SK-N-SH (cell line): Measurements from ENCODE around the gene POLN. TPM values are rescaled to one million over a fixed set of nuclear protein-coding genes. Genes with fewer than 3 reads are reported as not detected.

Source experiments
- CTCF ChIA-PET: fragments of 300-600, 350-600 bp; formaldehyde crosslinking; extraction: SDS; loops from one replicate; lab custom pipeline; 2021; lab: Yijun Ruan, JAX
- POLR2A ChIA-PET: fragments of 350-600 bp; sonication (Branson Sonifier 250); formaldehyde crosslinking; extraction: SDS; loops from one replicate; lab custom pipeline; 2020; ENCODE audit warnings: antibody characterized with exemption, inconsistent platforms; lab: Yijun Ruan, JAX
- DNase-seq: peaks from one replicate; pipeline ENCODE4 v3.0.0; 2012
- H2AFZ ChIP-seq: fragments of 200-600 bp; sonication (generic); 2 replicates; pipeline ENCODE4 v1.8.1; 2016; ENCODE audit warnings: antibody characterized with exemption, mild to moderate bottlenecking, low read depth
- H3F3A ChIP-seq: fragments of 200-600 bp; sonication (generic); replicated peaks from 2 replicates; pipeline ENCODE3; 2016; ENCODE audit warnings: antibody characterized with exemption, mild to moderate bottlenecking; ENCODE audit not compliant: insufficient read depth
- H3K27ac ChIP-seq, 2 experiments: fragments of 200-500 bp in 1 of 2; fragments of 200-600 bp in 1 of 2; sonication (Bioruptor generic) in 1 of 2; sonication (generic), shearing (Covaris generic) in 1 of 2; 2 replicates each; pipeline versions ENCODE4 v1.5.1 to v1.6.1; 2014 to 2016; ENCODE audit warnings: low read depth in 2 of 2, inconsistent platforms in 1 of 2, low read length in 1 of 2, mild to moderate bottlenecking in 1 of 2, mixed read lengths in 1 of 2
- H3K27me3 ChIP-seq: fragments of 200-600 bp; sonication (generic), shearing (Covaris generic); 2 replicates; pipeline ENCODE4 v1.6.1; 2016; ENCODE audit warnings: mixed run types; ENCODE audit not compliant: insufficient read depth
- H3K36me3 ChIP-seq, 2 experiments: fragments of 200-500 bp in 1 of 2; fragments of 200-600 bp in 1 of 2; sonication (Bioruptor generic) in 1 of 2; sonication (generic) in 1 of 2; replicated peaks in 1 of 2; 2 replicates each; pipeline versions ENCODE3 to v1.5.1; 2014 to 2016; ENCODE audit warnings: low read length in 1 of 2, mild to moderate bottlenecking in 1 of 2; ENCODE audit not compliant: insufficient read depth in 2 of 2, control insufficient read depth in 1 of 2
- H3K4me1 ChIP-seq, 2 experiments: fragments of 200-500 bp in 1 of 2; fragments of 200-600 bp in 1 of 2; sonication (Bioruptor generic) in 1 of 2; sonication (generic), shearing (Covaris generic) in 1 of 2; 2 replicates each; pipeline versions ENCODE4 v1.5.1 to v1.6.1; 2014 to 2016; ENCODE audit warnings: low read depth in 1 of 2, low read length in 1 of 2, mixed run types in 1 of 2; ENCODE audit not compliant: insufficient read depth in 2 of 2, control insufficient read depth in 1 of 2
- H3K4me2 ChIP-seq: fragments of 200-600 bp; sonication (generic), shearing (Covaris generic); 2 replicates; pipeline ENCODE4 v1.6.1; 2017; ENCODE audit warnings: mixed run types
- H3K4me3 ChIP-seq, 2 experiments: fragments of 200-500 bp in 1 of 2; fragments of 200-600 bp in 1 of 2; sonication (Bioruptor generic) in 1 of 2; sonication (generic), shearing (Covaris generic) in 1 of 2; 2 replicates each; pipeline versions ENCODE4 v1.5.1 to v1.8.1; 2014 to 2016; ENCODE audit warnings: low read depth in 2 of 2, inconsistent platforms in 1 of 2, low read length in 1 of 2, mild to moderate bottlenecking in 1 of 2, mixed read lengths in 1 of 2, moderate library complexity in 1 of 2
- H3K79me2 ChIP-seq: fragments of 200-600 bp; sonication (generic); 2 replicates; pipeline ENCODE4 v1.8.1; 2017; ENCODE audit warnings: mild to moderate bottlenecking; ENCODE audit not compliant: insufficient read depth
- H3K9ac ChIP-seq: fragments of 200-600 bp; sonication (generic); 2 replicates; pipeline ENCODE4 v1.6.1; 2017; ENCODE audit warnings: mixed run types
- H3K9me2 ChIP-seq: fragments of 200-600 bp; sonication (generic); 2 replicates; pipeline ENCODE4 v1.6.1; 2017; ENCODE audit warnings: mixed run types
- H3K9me3 ChIP-seq: fragments of 200-600 bp; sonication (generic); 2 replicates; pipeline ENCODE4 v1.6.1; 2017; ENCODE audit warnings: mixed run types, mild to moderate bottlenecking, moderate library complexity
- H4K20me1 ChIP-seq: fragments of 200-600 bp; sonication (generic); 2 replicates; pipeline ENCODE4 v1.6.1; 2017; ENCODE audit warnings: mild to moderate bottlenecking, mixed run types; ENCODE audit not compliant: insufficient read depth
- ELF1 ChIP-seq: IDR thresholded peaks from 2 replicates; pipeline ENCODE4 v1.4.0; 2012
- EZH2phosphoT487 ChIP-seq: fragments of 200-600 bp; sonication (generic); IDR thresholded peaks from 2 replicates; pipeline ENCODE4 v1.6.1; 2017; ENCODE audit warnings: low read depth, mixed run types, mild to moderate bottlenecking, antibody characterized with exemption, moderate library complexity, borderline replicate concordance
- FOXJ3 ChIP-seq: sonication (generic); formaldehyde crosslinking; IDR thresholded peaks from 2 replicates; pipeline ENCODE4 v1.5.1; 2020; ENCODE audit warnings: mild to moderate bottlenecking, missing genetic modification reagents
- GATA2 ChIP-seq: sonication (generic); formaldehyde crosslinking; IDR thresholded peaks from 2 replicates; pipeline ENCODE4 v1.5.0; 2020; ENCODE audit warnings: mild to moderate bottlenecking, missing genetic modification reagents
- JUND ChIP-seq: IDR thresholded peaks from 2 replicates; pipeline ENCODE4 v1.4.0; 2012
- NFIC ChIP-seq: IDR thresholded peaks from 2 replicates; pipeline ENCODE4 v1.4.0; 2012; ENCODE audit warnings: borderline replicate concordance
- POLR2AphosphoS5 ChIP-seq: IDR thresholded peaks from 2 replicates; pipeline ENCODE4 v1.6.1; 2012; ENCODE audit warnings: low read depth, low read length
- RCOR1 ChIP-seq: fragments of 150-350 bp; IDR thresholded peaks from 2 replicates; pipeline ENCODE4 v1.6.1; 2017; ENCODE audit warnings: antibody characterized with exemption, low read length
- RXRA ChIP-seq: IDR thresholded peaks from 2 replicates; pipeline ENCODE4 v1.4.0; 2012; ENCODE audit warnings: low read depth, mild to moderate bottlenecking, borderline replicate concordance
- SMC3 ChIP-seq: IDR thresholded peaks from 2 replicates; pipeline ENCODE4 v1.6.1; 2012; ENCODE audit warnings: low read depth, low read length, improper control_type of control experiment
- TAF1 ChIP-seq: IDR thresholded peaks from 2 replicates; pipeline ENCODE4 v1.6.1; 2012; ENCODE audit warnings: low read depth, mild to moderate bottlenecking, low read length, moderate library complexity, borderline replicate concordance
- TCF12 ChIP-seq: IDR thresholded peaks from 2 replicates; pipeline ENCODE4 v1.4.0; 2012
- TEAD4 ChIP-seq: IDR thresholded peaks from 2 replicates; pipeline ENCODE4 v1.4.0; 2012; ENCODE audit warnings: mild to moderate bottlenecking, borderline replicate concordance; ENCODE audit not compliant: insufficient read depth
- YY1 ChIP-seq: IDR thresholded peaks from 2 replicates; pipeline ENCODE4 v1.4.0; 2012; ENCODE audit warnings: low read depth, mild to moderate bottlenecking
- WGBS: methylation state at CpG from one replicate; pipeline ENCODE4 v1.1.6; 2017; ENCODE audit warnings: low lambda C conversion rate; 5-methylcytosine and 5-hydroxymethylcytosine counted together
- polyA plus RNA-seq, 3 experiments: library from polyadenylated mRNA; depleted of rRNA; stranded (reverse); fragments of >200 nt; gene quantifications; 2 replicates each; pipeline ENCODE4 v1.2.3, GENCODE V29; 2012
- TF ChIP-seq, protein P1 (sequence below): IDR thresholded peaks from 2 replicates; pipeline ENCODE4 v1.4.0; 2012; ENCODE audit warnings: low read depth, borderline replicate concordance
- TF ChIP-seq, protein P2 (sequence below): fragments of 150-350 bp; IDR thresholded peaks from 2 replicates; pipeline ENCODE4 v1.6.1; 2016; ENCODE audit warnings: mild to moderate bottlenecking, low read depth, low read length
- TF ChIP-seq, protein P3 (sequence below): fragments of 150-350 bp; IDR thresholded peaks from 2 replicates; pipeline ENCODE4 v1.6.1; 2017; ENCODE audit warnings: antibody characterized with exemption, low read length, low read depth, borderline replicate concordance
- TF ChIP-seq, protein P4 (sequence below): IDR thresholded peaks from 2 replicates; pipeline ENCODE4 v1.4.0; 2012; ENCODE audit warnings: low read depth
- TF ChIP-seq, protein P5 (sequence below): fragments of 200-600 bp; sonication (generic); IDR thresholded peaks from 2 replicates; pipeline ENCODE4 v1.6.1; 2017; ENCODE audit warnings: antibody characterized with exemption, mild to moderate bottlenecking, moderate library complexity
- TF ChIP-seq, protein P6 (sequence below): IDR thresholded peaks from 2 replicates; pipeline ENCODE4 v1.4.0; 2012; ENCODE audit warnings: low read depth, borderline replicate concordance

POLN gene
- polyA plus RNA-seq, 1 of the 3 experiments (the other 2 are of a cell fraction): 0.67 TPM

DNA sequence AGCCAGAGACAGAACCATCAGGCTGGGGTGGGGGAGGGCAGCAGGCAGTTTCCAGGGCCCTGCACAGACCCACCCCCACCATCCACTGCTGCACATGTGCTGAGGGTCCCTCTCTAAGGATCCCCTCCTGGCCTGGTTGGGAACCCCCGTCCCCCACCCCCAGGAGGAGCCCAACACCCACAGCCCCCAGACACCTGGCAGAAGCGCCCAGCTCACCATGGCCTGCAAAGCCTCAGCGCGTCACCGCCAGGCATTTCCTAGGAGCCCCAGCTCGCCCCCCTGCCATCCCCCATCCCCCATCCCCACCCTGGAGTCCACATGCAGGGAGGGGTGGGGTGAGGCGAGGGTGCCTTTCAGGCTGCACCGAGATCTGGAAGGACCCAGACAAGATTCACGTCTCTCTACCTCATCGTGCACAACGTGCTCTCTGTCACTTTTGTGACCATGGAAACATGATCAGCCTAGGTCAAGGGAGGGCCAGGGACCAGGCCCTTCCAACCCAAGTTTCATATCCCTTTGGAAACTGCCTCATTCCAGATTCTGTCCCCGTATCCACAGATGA is 10.7 kb upstream of the POLN start:
- peaks cover 0 to 21% of the 10 kb centered on the region in 2 experiments; a peak in 1 of 4 replicates for H3K4me1 ChIP-seq
- H3K27me3 ChIP-seq: no peaks in the 10 kb centered on the region
- H2AFZ ChIP-seq: no peak overlapping the region
- H3K79me2 ChIP-seq: peaks cover 15% of the 10 kb centered on the region
- H3K9me2 ChIP-seq: no peaks in the 10 kb centered on the region
- H4K20me1 ChIP-seq: peaks cover 48% of the 10 kb centered on the region
- ChIA-PET POLR2A (no interaction called here), CTCF (no interaction called here)
- H3K36me3 ChIP-seq: peaks cover 0 to 73% of the 10 kb centered on the region in 2 experiments
- 94% methylated on average over 8 of the region's 12 CpGs for WGBS
- H3K9ac ChIP-seq: no peak overlapping the region
- TF ChIP-seq YY1: no peak
- TF ChIP-seq, protein P1, sequence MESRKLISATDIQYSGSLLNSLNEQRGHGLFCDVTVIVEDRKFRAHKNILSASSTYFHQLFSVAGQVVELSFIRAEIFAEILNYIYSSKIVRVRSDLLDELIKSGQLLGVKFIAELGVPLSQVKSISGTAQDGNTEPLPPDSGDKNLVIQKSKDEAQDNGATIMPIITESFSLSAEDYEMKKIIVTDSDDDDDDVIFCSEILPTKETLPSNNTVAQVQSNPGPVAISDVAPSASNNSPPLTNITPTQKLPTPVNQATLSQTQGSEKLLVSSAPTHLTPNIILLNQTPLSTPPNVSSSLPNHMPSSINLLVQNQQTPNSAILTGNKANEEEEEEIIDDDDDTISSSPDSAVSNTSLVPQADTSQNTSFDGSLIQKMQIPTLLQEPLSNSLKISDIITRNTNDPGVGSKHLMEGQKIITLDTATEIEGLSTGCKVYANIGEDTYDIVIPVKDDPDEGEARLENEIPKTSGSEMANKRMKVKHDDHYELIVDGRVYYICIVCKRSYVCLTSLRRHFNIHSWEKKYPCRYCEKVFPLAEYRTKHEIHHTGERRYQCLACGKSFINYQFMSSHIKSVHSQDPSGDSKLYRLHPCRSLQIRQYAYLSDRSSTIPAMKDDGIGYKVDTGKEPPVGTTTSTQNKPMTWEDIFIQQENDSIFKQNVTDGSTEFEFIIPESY: no peak
- TF ChIP-seq, protein P2, sequence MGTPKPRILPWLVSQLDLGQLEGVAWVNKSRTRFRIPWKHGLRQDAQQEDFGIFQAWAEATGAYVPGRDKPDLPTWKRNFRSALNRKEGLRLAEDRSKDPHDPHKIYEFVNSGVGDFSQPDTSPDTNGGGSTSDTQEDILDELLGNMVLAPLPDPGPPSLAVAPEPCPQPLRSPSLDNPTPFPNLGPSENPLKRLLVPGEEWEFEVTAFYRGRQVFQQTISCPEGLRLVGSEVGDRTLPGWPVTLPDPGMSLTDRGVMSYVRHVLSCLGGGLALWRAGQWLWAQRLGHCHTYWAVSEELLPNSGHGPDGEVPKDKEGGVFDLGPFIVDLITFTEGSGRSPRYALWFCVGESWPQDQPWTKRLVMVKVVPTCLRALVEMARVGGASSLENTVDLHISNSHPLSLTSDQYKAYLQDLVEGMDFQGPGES: no peak
- no peak for TF ChIP-seq NFIC
- TF ChIP-seq TEAD4: no peak
- peak; percentile 41 for DNase-seq
- no peaks in the 10 kb centered on the region for H3K9me3 ChIP-seq
- H3K27ac ChIP-seq: no peak overlapping the region
- H3K4me2 ChIP-seq: no peak overlapping the region
- no peaks in the 10 kb centered on the region for H3F3A ChIP-seq
- no peak overlapping the region for H3K4me3 ChIP-seq

DNA sequence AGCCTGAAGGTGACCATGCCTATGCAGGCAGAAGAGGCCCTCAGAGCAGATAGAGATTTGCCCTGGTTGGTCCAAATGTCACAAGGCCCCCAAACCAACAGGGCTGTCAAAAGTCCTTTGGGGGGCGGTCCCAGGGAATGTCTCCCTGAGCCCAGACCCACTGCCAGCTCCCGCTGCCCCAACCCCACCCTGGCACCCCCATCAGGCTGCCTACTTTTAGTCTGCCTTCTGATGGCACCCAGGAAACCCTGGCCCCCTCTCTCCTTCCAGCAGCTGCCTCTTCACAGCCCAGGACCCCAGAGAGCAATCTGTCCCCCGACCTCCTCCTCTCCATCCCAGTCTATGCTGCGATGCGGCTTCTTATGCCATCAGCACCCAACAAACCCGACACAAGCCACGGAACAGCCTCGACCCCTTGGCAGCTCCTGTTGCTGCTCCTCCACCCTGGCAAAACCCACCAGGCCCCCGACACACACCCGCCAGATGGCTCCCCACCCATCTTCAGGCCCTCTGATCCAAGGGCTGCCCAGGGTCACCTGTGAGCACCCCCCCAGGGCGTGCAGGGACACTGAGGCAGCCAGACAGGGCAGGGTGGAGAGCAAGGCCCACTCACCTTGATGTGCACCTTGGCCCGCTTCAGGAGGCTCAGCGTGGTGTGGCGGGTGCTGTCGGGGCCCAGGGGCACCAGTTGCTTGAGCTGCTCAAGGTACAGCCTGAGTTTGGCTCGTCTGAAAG is 10.0 kb upstream of the POLN start:
- Histone ChIP-seq H4K20me1 (peaks cover 41% of the 10 kb centered on the region), H3K9me3 (no peaks in the 10 kb centered on the region), H3K27me3 (no peaks in the 10 kb centered on the region), H3K9me2 (no peaks in the 10 kb centered on the region), H3K79me2 (peaks cover 11% of the 10 kb centered on the region), H3K4me3 (no peak overlapping the region), H3K36me3 (peaks cover 0 to 68% of the 10 kb centered on the region in 2 experiments), H3K4me2 (no peak overlapping the region), H3K9ac (no peak overlapping the region), H3K4me1 (peaks cover 0 to 15% of the 10 kb centered on the region in 2 experiments; a peak in 1 of 4 replicates), H2AFZ (no peak overlapping the region), H3K27ac (no peak overlapping the region), H3F3A (no peaks in the 10 kb centered on the region)
- DNase-seq: peak; percentile 35
- POLR2A ChIA-PET: no interaction called here
- CTCF ChIA-PET: interaction anchor here (1.4 kb wide), 1 partner anchor 32 kb away, joined by 3 read pairs; no protein-coding TSS in a partner anchor
- 96% methylated on average over 11 of the region's 16 CpGs for WGBS
- no peak for TF ChIP-seq SMC3
- no peak for TF ChIP-seq EZH2phosphoT487
- no peak for TF ChIP-seq TAF1
- no peak for TF ChIP-seq RXRA
- TF ChIP-seq FOXJ3 (CRISPR knock-in tag): no peak
- no peak for TF ChIP-seq ELF1
- TF ChIP-seq, protein P3, sequence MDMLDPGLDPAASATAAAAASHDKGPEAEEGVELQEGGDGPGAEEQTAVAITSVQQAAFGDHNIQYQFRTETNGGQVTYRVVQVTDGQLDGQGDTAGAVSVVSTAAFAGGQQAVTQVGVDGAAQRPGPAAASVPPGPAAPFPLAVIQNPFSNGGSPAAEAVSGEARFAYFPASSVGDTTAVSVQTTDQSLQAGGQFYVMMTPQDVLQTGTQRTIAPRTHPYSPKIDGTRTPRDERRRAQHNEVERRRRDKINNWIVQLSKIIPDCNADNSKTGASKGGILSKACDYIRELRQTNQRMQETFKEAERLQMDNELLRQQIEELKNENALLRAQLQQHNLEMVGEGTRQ: no peak
- no peak for TF ChIP-seq TEAD4
- no peak for TF ChIP-seq POLR2AphosphoS5
- no peak for TF ChIP-seq RCOR1
- TF ChIP-seq JUND: no peak
- TF ChIP-seq, protein P4, sequence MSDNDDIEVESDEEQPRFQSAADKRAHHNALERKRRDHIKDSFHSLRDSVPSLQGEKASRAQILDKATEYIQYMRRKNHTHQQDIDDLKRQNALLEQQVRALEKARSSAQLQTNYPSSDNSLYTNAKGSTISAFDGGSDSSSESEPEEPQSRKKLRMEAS: no peak
- no peak for TF ChIP-seq TCF12
- TF ChIP-seq GATA2 (CRISPR knock-in tag): no peak
- TF ChIP-seq, protein P5, sequence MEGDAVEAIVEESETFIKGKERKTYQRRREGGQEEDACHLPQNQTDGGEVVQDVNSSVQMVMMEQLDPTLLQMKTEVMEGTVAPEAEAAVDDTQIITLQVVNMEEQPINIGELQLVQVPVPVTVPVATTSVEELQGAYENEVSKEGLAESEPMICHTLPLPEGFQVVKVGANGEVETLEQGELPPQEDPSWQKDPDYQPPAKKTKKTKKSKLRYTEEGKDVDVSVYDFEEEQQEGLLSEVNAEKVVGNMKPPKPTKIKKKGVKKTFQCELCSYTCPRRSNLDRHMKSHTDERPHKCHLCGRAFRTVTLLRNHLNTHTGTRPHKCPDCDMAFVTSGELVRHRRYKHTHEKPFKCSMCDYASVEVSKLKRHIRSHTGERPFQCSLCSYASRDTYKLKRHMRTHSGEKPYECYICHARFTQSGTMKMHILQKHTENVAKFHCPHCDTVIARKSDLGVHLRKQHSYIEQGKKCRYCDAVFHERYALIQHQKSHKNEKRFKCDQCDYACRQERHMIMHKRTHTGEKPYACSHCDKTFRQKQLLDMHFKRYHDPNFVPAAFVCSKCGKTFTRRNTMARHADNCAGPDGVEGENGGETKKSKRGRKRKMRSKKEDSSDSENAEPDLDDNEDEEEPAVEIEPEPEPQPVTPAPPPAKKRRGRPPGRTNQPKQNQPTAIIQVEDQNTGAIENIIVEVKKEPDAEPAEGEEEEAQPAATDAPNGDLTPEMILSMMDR: no peak
- TF ChIP-seq, protein P6, sequence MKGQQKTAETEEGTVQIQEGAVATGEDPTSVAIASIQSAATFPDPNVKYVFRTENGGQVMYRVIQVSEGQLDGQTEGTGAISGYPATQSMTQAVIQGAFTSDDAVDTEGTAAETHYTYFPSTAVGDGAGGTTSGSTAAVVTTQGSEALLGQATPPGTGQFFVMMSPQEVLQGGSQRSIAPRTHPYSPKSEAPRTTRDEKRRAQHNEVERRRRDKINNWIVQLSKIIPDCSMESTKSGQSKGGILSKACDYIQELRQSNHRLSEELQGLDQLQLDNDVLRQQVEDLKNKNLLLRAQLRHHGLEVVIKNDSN: no peak
